HepG2 (cell line): Measurements from ENCODE around the gene KCNK17. TPM values are rescaled to one million over a fixed set of nuclear protein-coding genes. Genes with fewer than 3 reads are reported as not detected.
A peak's percentile ranks its signal among the peaks of the same experiment; 100 is the strongest.

ENCODE experiments used
- ATAC-seq: fragments of 200-7000 bp; cut with Tn5 transposase; 3 replicates; pipeline ENCODE4 v1.9.1; 2020; ENCODE audit warnings: mild to moderate bottlenecking, moderate library complexity
- BruUV-seq: library from RNA; stranded (reverse); fragments of 400-500 nt; replicated peaks from 2 replicates; lab custom pipeline; 2021; lab: Mats Ljungman, UMichigan
- CTCF ChIA-PET: fragments of 300-600 bp; formaldehyde crosslinking; extraction: SDS; loops from one replicate; lab custom pipeline; 2021; ENCODE audit warnings: low total read pairs, inconsistent platforms, low intra/inter-chr PET ratio; lab: Yijun Ruan, JAX
- POLR2A ChIA-PET: fragments of 350-600 bp; sonication (Branson Sonifier 250); formaldehyde crosslinking; loops from one replicate; lab custom pipeline; 2020; ENCODE audit warnings: antibody characterized with exemption, inconsistent platforms; lab: Yijun Ruan, JAX
- DNase-seq: peaks from one replicate; pipeline ENCODE4 v3.0.0-alpha.2; 2015; ENCODE audit warnings: low spot score
- FAIRE-seq: peaks from 3 replicates; lab custom pipeline; 2011; peaks lifted over from hg19 to GRCh38; lab: Jason Lieb, UNC
- H2AFZ ChIP-seq: one replicate; pipeline ENCODE4 v1.6.1; 2011; ENCODE audit warnings: low read length, inconsistent platforms
- H3K27ac ChIP-seq: fragments of 300-600 bp; 3 replicates; pipeline ENCODE4 v1.8.0; 2011; ENCODE audit warnings: mixed run types, mild to moderate bottlenecking, mixed read lengths, low read length, inconsistent platforms; ENCODE audit not compliant: insufficient read depth; ENCODE audit errors: extremely low read length
- H3K27me3 ChIP-seq, 2 experiments: fragments of 200-600 bp in 1 of 2; 2 replicates in 1 of 2; 3 replicates in 1 of 2; pipeline versions ENCODE4 v1.6.0 to v1.8.0; 2011; ENCODE audit warnings: low read length in 2 of 2, mild to moderate bottlenecking in 2 of 2, moderate library complexity in 2 of 2, inconsistent platforms in 1 of 2; ENCODE audit not compliant: insufficient read depth in 2 of 2, control insufficient read depth in 1 of 2
- H3K36me3 ChIP-seq, 2 experiments: fragments of 200-600 bp in 1 of 2; replicated peaks in 1 of 2; 2 replicates in 1 of 2; 3 replicates in 1 of 2; pipeline versions ENCODE4 v1.5.1 to v1.8.0; 2011; ENCODE audit warnings: low read length in 2 of 2, inconsistent platforms in 1 of 2; ENCODE audit not compliant: insufficient read depth in 2 of 2, control insufficient read depth in 1 of 2
- H3K4me1 ChIP-seq: 2 replicates; pipeline ENCODE4 v1.5.1; 2012; ENCODE audit warnings: low read length, inconsistent platforms; ENCODE audit not compliant: insufficient read depth
- H3K4me2 ChIP-seq: 2 replicates; pipeline ENCODE4 v1.6.0; 2011; ENCODE audit warnings: low read depth, low read length, inconsistent platforms
- H3K4me3 ChIP-seq, 3 experiments: fragments of 200-600 bp in 1 of 3; sonication (generic), shearing (Covaris generic) in 1 of 3; replicated peaks in 1 of 3; 2 replicates each; pipeline ENCODE4 v1.5.1; 2011 to 2016; ENCODE audit warnings: low read length in 3 of 3, inconsistent platforms in 2 of 3, low read depth in 2 of 3, mild to moderate bottlenecking in 2 of 3, control low read depth in 1 of 3, mixed read lengths in 1 of 3; ENCODE audit not compliant: insufficient read depth in 1 of 3
- H3K79me2 ChIP-seq: one replicate; pipeline ENCODE4 v1.6.1; 2011; ENCODE audit warnings: low read length, inconsistent platforms; ENCODE audit not compliant: insufficient read depth
- H3K9ac ChIP-seq: 2 replicates; pipeline ENCODE4 v1.6.0; 2011; ENCODE audit warnings: mild to moderate bottlenecking, low read depth, low read length, inconsistent platforms; ENCODE audit not compliant: insufficient read depth
- H3K9me3 ChIP-seq: 2 replicates; pipeline ENCODE4 v1.5.1; 2012; ENCODE audit warnings: mild to moderate bottlenecking, low read length
- H4K20me1 ChIP-seq: 2 replicates; pipeline ENCODE4 v1.6.0; 2011; ENCODE audit warnings: inconsistent platforms, mild to moderate bottlenecking, low read length, moderate library complexity; ENCODE audit not compliant: insufficient read depth
- AKAP8 ChIP-seq: sonication (generic); formaldehyde crosslinking; IDR thresholded peaks from 2 replicates; pipeline ENCODE4 v1.5.1; 2020; ENCODE audit warnings: mild to moderate bottlenecking, missing genetic modification reagents
- ARID5B ChIP-seq: IDR thresholded peaks from 2 replicates; pipeline ENCODE4 v1.4.0; 2020; ENCODE audit warnings: mild to moderate bottlenecking, missing genetic modification reagents
- FOSL2 ChIP-seq: sonication (generic); formaldehyde crosslinking; IDR thresholded peaks from 2 replicates; pipeline ENCODE4 v1.4.0; 2020; ENCODE audit warnings: missing genetic modification reagents
- TBX3 ChIP-seq: fragments of 450-650 bp; IDR thresholded peaks from 2 replicates; pipeline ENCODE4 v1.6.1; 2017; ENCODE audit warnings: antibody characterized with exemption, mild to moderate bottlenecking, inconsistent platforms, borderline replicate concordance
- ZNF788 ChIP-seq: sonication (generic); formaldehyde crosslinking; IDR thresholded peaks from 2 replicates; pipeline ENCODE4 v1.5.0; 2020; ENCODE audit warnings: mild to moderate bottlenecking, missing genetic modification reagents, borderline replicate concordance
- WGBS: methylation state at CpG from one replicate; pipeline ENCODE4 v1.1.6; 2017; ENCODE audit warnings: low lambda C conversion rate; 5-methylcytosine and 5-hydroxymethylcytosine counted together
- in situ Hi-C: cut with HindIII; loops from 2 replicates; pipeline ENCODE4 v1.10.0; 2017; ENCODE audit warnings: low pct_unique_long_range_greater_than_20kb; ENCODE audit not compliant: extremely low pct_ligation_motif_present
- intact Hi-C: fragments of 100-400 bp; cut with micrococcal nuclease; formaldehyde crosslinking; loops from one replicate; pipeline ENCODE4 v1.10.0; 2022; ENCODE audit not compliant: unreplicated experiment
- polyA plus RNA-seq, 8 experiments: library from polyadenylated mRNA; depleted of rRNA in 3 of 8; stranded (reverse) in 7 of 8; unstranded in 1 of 8; fragments of >200 nt; fragmentation: Illumina TruSeq in 4 of 8; extraction: Trizol in 4 of 8; gene quantifications; 2 replicates each; pipeline versions ENCODE4 v1.2.1 to v1.2.3, GENCODE V29; 2011 to 2016; ENCODE audit warnings: low read depth in 4 of 8, missing spikeins in 1 of 8, mixed read lengths in 1 of 8; ENCODE audit not compliant: insufficient read depth in 1 of 8
- total RNA-seq, 5 experiments: library from RNA; depleted of rRNA; stranded (reverse); fragments of >200 nt; fragmentation: Illumina TruSeq; extraction: Trizol; gene quantifications; 2 replicates each; pipeline ENCODE4 v1.2.3, GENCODE V29; 2016; ENCODE audit warnings: low read depth in 1 of 5
- TF ChIP-seq, protein P1 (sequence below), 2 experiments: sonication (generic) in 1 of 2; formaldehyde crosslinking in 1 of 2; IDR thresholded peaks; 2 replicates each; pipeline versions ENCODE4 v1.5.1 to v1.6.1; 2011 to 2020; ENCODE audit warnings: borderline replicate concordance in 1 of 2, low read depth in 1 of 2, low read length in 1 of 2, mild to moderate bottlenecking in 1 of 2, missing genetic modification reagents in 1 of 2, moderate library complexity in 1 of 2
- TF ChIP-seq, protein P2 (sequence below): sonication (generic); formaldehyde crosslinking; conservative IDR thresholded peaks from 2 replicates; pipeline ENCODE4 v1.4.0; 2020; ENCODE audit warnings: missing genetic modification reagents

The KCNK17 gene
- total and polyA plus RNA-seq, 2 of the 13 experiments (the other 11 are each of a cell fraction or from before 2014, with no cell fraction given), result not detected

DNA sequence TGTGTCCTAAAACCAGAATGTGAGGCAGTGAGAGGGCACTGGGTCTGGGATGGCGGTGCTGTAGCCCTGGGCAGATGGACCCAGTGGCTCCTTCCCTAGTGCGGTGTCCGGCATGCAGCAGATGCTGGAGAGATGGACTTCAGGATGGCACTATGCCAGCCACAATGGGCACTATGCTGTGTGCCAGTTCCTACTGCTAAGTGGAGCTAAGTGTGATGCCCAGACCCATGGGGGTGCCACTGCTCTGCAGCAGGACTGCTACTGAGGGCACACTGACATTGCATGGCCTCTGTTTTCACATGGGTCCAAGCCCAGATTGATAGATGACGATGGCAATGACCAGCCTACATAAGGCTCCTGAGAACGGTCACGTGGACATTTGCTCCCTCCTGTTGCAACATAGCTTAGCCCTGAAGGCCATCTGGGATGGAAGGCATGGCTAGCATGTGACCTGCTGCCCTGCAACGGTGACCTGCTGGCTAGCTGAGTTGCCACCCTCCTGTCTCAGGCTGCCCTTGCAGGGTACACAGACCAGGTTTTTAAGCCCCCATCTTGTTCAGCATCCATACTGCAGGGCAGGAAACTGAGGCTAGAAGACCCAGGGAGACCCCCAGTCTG is 39.6 kb upstream of the KCNK17 start (continued):
- TF ChIP-seq, protein P1, sequence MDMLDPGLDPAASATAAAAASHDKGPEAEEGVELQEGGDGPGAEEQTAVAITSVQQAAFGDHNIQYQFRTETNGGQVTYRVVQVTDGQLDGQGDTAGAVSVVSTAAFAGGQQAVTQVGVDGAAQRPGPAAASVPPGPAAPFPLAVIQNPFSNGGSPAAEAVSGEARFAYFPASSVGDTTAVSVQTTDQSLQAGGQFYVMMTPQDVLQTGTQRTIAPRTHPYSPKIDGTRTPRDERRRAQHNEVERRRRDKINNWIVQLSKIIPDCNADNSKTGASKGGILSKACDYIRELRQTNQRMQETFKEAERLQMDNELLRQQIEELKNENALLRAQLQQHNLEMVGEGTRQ (IDR thresholded peaks at IDR 0.05; ENCODE audit: low read depth, low read length), result 0 out of 2 replicates have a peak, but pooled peaks have one; percentile 12
- TF ChIP-seq, protein P1 (CRISPR knock-in tag; IDR thresholded peaks at IDR 0.05; ENCODE audit: borderline replicate concordance), result no peak

DNA sequence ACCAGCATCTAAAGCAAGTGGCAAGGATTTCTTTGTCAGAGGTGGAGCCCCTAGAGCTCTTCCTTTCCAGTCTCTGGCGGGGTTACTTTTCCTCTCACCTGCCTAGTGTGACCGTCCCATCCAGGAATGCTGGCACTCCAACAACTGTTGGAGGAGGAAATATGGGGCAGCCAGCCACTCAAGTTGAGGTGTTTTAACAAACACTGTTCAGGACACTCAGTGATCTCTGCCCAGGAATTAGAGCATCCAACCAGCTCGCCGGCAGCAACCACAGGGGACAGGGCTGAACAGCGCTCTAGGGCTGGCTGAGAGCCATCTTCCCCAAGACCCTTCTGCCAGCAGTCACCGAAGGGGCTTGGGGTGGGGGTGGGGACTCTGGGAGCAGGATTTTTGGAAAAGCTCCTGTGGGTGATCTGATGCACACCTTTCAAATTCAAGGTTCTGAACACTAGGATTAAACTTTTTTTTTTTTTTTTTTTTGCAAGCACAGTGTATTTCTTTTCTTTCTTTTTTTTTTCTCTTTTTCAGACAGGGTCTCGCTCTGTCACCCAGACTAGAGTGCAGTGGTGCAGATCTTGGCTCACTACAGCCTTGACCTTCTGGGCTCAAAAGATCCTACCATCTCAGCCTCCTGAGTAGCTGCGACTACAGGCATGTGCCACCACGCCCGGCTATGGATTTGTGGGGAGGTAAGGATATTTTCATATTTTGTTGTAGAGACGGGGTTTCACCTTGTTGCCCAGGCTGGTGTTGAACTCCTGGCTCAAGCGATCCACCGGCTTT is 36.7 kb upstream of the KCNK17 start:
- intact Hi-C loops, result no loop called here
- no peaks in the 10 kb centered on the region for H3K27me3 ChIP-seq
- no peak overlapping the region for H3K4me3 ChIP-seq
- no peak overlapping the region for H3K9ac ChIP-seq
- POLR2A ChIA-PET, result no interaction called here
- no peaks in the 10 kb centered on the region for H4K20me1 ChIP-seq
- no peaks in the 10 kb centered on the region for H3K36me3 ChIP-seq
- DNase-seq (no peak), FAIRE-seq (no peak), ATAC-seq (no peak)
- no peak overlapping the region for H3K27ac ChIP-seq
- H3K4me2 ChIP-seq, result no peak overlapping the region
- H3K4me1 ChIP-seq, result no peaks in the 10 kb centered on the region
- H3K79me2 ChIP-seq, result no peaks in the 10 kb centered on the region
- CTCF ChIA-PET, result no interaction called here
- WGBS, result 43% methylated on average over 11 of the region's 13 CpGs
- no peak overlapping the region for H2AFZ ChIP-seq
- in situ Hi-C loops, result loop anchor here (10.0 kb wide), 1 partner anchor 534 kb away; no protein-coding TSS in a partner anchor
- no TSS peak for BruUV-seq
- no peaks in the 10 kb centered on the region for H3K9me3 ChIP-seq
- TF ChIP-seq ZNF788 (CRISPR knock-in tag) (no peak), TBX3 (no peak), AKAP8 (CRISPR knock-in tag) (no peak), FOSL2 (CRISPR knock-in tag) (no peak), ARID5B (CRISPR knock-in tag) (no peak)
- TF ChIP-seq, protein P2, sequence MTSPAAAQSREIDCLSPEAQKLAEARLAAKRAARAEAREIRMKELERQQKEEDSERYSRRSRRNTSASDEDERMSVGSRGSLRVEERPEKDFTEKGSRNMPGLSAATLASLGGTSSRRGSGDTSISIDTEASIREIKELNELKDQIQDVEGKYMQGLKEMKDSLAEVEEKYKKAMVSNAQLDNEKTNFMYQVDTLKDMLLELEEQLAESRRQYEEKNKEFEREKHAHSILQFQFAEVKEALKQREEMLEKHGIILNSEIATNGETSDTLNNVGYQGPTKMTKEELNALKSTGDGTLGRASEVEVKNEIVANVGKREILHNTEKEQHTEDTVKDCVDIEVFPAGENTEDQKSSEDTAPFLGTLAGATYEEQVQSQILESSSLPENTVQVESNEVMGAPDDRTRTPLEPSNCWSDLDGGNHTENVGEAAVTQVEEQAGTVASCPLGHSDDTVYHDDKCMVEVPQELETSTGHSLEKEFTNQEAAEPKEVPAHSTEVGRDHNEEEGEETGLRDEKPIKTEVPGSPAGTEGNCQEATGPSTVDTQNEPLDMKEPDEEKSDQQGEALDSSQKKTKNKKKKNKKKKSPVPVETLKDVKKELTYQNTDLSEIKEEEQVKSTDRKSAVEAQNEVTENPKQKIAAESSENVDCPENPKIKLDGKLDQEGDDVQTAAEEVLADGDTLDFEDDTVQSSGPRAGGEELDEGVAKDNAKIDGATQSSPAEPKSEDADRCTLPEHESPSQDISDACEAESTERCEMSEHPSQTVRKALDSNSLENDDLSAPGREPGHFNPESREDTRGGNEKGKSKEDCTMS (CRISPR knock-in tag), result no peak
